GM18526 (cell line): ENCODE results near the gene ACBD4.

ENCODE experiments used
- POLR2A ChIP-seq: IDR thresholded peaks from 3 replicates; pipeline ENCODE4 v1.6.1; 2011; ENCODE audit not compliant: insufficient read length; ENCODE audit errors: extremely low read depth

ACBD4 gene

GRCh38 chr17:45136846-45137560 is 1.5 kb downstream of the ACBD4 start:
- TF ChIP-seq POLR2A, result no peak

DNA sequence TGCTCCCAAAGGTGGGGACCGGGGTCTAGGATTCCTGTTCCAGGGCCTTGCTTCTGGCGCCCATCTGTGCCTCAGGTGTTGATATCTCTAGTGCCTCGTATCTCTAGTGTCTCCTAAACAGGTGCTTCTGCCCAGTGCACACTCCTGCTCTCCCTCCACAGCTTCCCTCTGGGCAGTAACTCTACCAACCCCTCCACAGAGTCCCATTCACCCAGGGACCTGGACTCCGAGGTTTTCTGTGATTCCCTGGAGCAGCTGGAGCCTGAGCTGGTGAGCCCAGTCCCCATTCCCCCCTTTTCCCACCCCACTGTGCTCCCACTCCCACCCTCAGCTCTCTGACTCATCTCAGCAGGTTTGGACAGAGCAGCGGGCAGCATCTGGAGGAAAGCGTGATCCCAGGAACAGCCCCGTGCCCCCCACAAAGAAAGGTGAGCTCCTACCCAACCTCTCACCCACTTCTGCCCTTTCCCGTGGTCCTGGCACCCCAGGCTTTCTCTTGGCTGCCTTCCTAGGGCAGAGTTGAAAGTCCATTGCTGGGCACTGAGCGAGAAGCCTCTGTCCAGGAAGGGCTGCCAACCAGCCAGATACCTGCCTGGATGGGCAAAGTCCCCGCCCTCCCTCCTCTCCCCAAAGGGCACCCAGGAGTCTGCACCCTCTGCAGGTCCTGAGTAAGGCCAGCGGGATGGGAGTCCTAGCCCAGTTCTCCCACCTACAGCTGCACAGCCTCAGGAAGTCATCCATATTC is 2.2 kb downstream of the ACBD4 start:
- no peak for TF ChIP-seq POLR2A

DNA sequence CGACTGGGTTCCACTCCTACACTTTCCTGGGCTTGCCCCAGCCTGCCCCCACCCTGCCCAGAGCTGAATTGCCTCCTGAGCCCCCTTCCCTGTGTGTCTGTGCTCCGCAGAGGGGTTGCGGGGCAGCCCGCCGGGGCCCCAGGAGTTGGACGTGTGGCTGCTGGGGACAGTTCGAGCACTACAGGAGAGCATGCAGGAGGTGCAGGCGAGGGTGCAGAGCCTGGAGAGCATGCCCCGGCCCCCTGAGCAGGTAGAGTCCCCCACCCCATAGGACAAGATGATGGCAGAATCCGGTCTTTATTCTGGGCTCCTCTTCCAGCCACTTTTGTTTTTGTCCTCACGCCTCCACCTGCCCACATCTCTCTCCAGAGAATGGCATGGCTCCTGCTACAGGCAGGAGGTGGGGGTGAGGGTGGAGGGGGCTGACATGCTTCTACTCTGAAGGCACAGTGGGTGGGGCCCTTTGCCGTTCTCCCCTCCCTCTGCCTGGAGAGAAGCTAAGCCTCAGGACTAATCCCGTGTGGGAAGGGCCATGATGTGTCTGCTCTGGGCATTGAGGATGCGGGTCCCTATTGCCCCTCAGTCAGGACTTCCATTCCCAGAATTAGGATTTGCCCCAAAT is 3.5 kb downstream of the ACBD4 start:
- TF ChIP-seq POLR2A, result no peak

- TF ChIP-seq POLR2A, result no peak
Observed at GRCh38 chr17:45139533-45139920, 4.0 kb downstream of the ACBD4 start.

- no peak for TF ChIP-seq POLR2A
Observed at GRCh38 chr17:45143094-45143670, 7.7 kb downstream of the ACBD4 start.

DNA sequence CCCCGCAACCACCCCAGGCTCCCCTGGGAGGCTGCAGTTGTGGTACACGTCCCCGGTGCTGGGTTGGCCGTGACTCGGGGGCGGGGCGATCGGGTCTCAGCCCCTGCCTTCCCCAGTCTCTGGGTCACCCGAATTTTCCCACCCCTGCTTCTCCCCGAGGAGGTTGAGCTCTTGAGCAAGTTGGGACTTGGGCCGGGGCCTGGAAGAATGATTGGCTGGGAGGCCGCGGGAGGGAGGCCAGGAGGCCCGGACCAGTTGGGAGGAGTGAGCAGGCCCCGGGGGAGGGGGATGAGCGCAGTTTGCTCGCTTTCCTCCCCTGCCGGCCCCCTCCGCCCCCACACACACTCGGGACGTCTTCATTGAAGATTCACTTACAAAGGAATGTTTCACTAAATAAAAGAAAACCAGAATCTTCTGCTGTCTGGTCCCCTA is 8.3 kb downstream of the ACBD4 start:
- TF ChIP-seq POLR2A, result no peak

DNA sequence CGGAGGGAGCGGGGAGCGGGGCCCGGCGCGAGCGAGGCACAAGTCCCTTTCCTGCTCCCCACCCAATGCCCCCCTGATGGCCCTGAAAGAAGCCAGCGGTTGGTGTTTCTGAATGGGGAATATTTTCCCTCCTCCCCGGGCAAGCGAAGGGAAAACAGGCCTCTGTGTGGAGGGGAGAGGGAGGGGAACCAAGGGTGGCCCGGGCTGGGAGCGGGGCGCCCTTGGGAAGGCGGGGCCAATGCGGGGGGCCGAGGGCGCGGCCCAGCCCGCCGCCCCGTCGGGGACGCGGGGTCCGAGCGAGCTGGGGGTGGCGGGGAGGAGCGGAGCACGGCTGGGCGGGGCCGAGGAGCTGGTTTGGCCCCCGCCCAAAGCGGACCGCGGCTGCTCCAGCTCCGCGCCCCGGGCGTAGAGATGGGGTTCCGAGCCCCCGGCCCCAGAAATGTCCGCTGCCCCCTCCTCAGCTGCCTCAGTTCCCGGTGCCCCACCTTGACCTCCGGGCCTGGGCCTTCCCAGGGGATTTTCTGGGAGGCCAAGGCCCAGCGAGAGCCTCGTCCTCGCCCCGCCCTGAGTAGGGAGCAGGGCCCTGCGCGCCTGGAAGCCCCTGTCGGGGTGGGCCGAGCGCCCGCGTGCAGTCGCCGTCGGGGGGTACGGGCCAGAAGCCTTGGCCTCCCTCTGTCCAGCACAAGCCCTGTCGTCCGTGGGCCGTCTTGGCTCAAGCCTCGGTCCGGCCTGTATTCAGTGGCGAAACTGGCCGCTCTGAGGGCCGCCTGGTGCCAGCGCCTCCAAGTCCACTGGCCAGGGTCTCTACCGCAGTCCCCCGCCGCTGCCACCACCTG is 8.9 kb downstream of the ACBD4 start:
- peak; percentile 49 for TF ChIP-seq POLR2A

GRCh38 chr17:45145035-45145389 is 9.5 kb downstream of the ACBD4 start:
- no peak for TF ChIP-seq POLR2A

GRCh38 chr17:45146166-45146565 is 10.7 kb downstream of the ACBD4 start:
- TF ChIP-seq POLR2A, result no peak

DNA sequence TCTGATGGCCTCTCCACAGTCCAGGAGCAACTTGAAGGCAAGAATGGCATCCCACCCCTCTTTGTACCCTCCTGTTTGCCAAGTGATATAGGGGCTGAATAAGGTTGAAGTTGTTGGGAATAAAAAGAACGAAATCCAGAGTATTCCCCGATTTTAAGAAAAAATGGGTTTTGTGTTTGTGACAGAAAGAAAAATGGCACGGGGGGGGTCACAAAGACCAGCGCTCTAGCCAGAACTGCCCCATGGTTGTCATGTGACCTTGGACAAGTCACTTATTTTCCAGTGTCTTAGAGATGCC is 11.1 kb downstream of the ACBD4 start:
- no peak for TF ChIP-seq POLR2A

DNA sequence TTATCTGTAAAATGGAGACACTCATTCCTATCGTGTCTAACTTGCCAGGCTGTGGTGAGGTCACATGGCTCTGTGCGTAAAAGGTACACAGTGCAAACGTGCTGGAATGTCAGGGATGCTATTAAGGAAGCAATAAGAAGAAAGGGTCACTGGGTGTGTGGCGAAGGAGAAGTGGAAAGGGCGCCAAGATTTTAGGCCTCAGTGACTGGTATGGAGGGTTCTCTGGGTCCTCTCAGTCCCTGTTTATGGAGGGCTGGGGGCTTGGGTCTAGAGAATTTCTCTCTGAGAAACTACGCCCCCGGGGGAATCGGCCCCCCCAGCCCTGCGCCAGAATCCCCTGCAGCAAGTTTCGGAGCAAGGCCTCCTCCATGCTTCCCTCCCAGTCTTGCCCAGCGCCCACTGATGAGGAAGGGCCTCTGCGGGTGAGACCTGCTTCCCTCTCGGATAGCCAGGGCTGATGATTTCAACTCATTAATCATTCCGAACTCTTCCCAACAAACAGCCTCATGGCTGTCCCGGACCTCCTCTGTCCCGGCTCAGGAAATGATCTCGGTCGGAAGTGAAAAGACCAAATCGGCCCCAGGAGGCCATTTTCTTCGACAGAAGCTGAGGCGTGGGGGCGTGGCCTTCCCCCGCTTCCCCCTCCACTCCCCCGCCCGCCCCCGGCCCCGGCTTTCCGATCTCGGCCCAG is 11.5 kb downstream of the ACBD4 start:
- peak; percentile 60 for TF ChIP-seq POLR2A

GRCh38 chr17:45147581-45148182 is 12.2 kb downstream of the ACBD4 start:
- TF ChIP-seq POLR2A, result peak; percentile 1

- peak; percentile 100 for TF ChIP-seq POLR2A
Observed at GRCh38 chr17:45148183-45149036, 12.9 kb downstream of the ACBD4 start, which contains the start of gene HEXIM1. HEXIM1 (plus strand) TSS chr17:45148475; CDS start chr17:45149191, 716 bp downstream.
